ENCODE data around the gene FIGNL1.

- TF ChIP-seq, protein P1, sequence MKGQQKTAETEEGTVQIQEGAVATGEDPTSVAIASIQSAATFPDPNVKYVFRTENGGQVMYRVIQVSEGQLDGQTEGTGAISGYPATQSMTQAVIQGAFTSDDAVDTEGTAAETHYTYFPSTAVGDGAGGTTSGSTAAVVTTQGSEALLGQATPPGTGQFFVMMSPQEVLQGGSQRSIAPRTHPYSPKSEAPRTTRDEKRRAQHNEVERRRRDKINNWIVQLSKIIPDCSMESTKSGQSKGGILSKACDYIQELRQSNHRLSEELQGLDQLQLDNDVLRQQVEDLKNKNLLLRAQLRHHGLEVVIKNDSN (IDR thresholded peaks at IDR 0.05; ENCODE audit: borderline replicate concordance, extremely low read length, insufficient read depth, low read depth, low read length), result no peak
- TF ChIP-seq, protein P2, sequence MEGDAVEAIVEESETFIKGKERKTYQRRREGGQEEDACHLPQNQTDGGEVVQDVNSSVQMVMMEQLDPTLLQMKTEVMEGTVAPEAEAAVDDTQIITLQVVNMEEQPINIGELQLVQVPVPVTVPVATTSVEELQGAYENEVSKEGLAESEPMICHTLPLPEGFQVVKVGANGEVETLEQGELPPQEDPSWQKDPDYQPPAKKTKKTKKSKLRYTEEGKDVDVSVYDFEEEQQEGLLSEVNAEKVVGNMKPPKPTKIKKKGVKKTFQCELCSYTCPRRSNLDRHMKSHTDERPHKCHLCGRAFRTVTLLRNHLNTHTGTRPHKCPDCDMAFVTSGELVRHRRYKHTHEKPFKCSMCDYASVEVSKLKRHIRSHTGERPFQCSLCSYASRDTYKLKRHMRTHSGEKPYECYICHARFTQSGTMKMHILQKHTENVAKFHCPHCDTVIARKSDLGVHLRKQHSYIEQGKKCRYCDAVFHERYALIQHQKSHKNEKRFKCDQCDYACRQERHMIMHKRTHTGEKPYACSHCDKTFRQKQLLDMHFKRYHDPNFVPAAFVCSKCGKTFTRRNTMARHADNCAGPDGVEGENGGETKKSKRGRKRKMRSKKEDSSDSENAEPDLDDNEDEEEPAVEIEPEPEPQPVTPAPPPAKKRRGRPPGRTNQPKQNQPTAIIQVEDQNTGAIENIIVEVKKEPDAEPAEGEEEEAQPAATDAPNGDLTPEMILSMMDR (IDR thresholded peaks at IDR 0.05 in 2 of 3, conservative IDR thresholded peaks at IDR 0.05 in 1 of 3; ENCODE audit: control insufficient read depth in 2 of 3, extremely low read depth in 1 of 3, insufficient read depth in 1 of 3, low read depth in 3 of 3, low read length in 3 of 3), result no peak
- TF ChIP-seq KDM1A (IDR thresholded peaks at IDR 0.05; ENCODE audit: borderline replicate concordance) (no peak), MYC (IDR thresholded peaks at IDR 0.05; ENCODE audit: insufficient read depth, insufficient read length, insufficient replicate concordance, low read length, severe bottlenecking) (no peak), GABPA (IDR thresholded peaks at IDR 0.05; ENCODE audit: low read depth) (no peak), SMC3 (IDR thresholded peaks at IDR 0.05; ENCODE audit: borderline replicate concordance, low read length) (no peak), ESRRA (IDR thresholded peaks at IDR 0.05; ENCODE audit: low read length) (no peak), EED (IDR thresholded peaks at IDR 0.05; ENCODE audit: low read depth) (no peak), BCL11A (IDR thresholded peaks at IDR 0.05; ENCODE audit: low read depth, low read length) (no peak), TAF1 (IDR thresholded peaks at IDR 0.05; ENCODE audit: borderline replicate concordance, low read depth, low read length) (no peak), EP300 (IDR thresholded peaks at IDR 0.05; ENCODE audit: borderline replicate concordance in 1 of 2, control insufficient read depth in 1 of 2, low read depth in 2 of 2, low read length in 2 of 2) (no peak), JUND (IDR thresholded peaks at IDR 0.05; ENCODE audit: low read depth, low read length) (no peak), EGR1 (IDR thresholded peaks at IDR 0.05; ENCODE audit: borderline replicate concordance in 1 of 2, low read depth in 2 of 2, low read length in 2 of 2) (no peak)
- TF ChIP-seq, protein P3, sequence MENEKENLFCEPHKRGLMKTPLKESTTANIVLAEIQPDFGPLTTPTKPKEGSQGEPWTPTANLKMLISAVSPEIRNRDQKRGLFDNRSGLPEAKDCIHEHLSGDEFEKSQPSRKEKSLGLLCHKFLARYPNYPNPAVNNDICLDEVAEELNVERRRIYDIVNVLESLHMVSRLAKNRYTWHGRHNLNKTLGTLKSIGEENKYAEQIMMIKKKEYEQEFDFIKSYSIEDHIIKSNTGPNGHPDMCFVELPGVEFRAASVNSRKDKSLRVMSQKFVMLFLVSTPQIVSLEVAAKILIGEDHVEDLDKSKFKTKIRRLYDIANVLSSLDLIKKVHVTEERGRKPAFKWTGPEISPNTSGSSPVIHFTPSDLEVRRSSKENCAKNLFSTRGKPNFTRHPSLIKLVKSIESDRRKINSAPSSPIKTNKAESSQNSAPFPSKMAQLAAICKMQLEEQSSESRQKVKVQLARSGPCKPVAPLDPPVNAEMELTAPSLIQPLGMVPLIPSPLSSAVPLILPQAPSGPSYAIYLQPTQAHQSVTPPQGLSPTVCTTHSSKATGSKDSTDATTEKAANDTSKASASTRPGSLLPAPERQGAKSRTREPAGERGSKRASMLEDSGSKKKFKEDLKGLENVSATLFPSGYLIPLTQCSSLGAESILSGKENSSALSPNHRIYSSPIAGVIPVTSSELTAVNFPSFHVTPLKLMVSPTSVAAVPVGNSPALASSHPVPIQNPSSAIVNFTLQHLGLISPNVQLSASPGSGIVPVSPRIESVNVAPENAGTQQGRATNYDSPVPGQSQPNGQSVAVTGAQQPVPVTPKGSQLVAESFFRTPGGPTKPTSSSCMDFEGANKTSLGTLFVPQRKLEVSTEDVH (IDR thresholded peaks at IDR 0.05; ENCODE audit: low read depth, partially characterized antibody), result no peak
These were observed 25.2 kb upstream of the FIGNL1 start for GRCh38 chr7:50475340-50475739.
